Liver (tissue), 9 donors: ENCODE results near the gene FILIP1L. TPM values are rescaled to one million over a fixed set of nuclear protein-coding genes. Genes with fewer than 3 reads are reported as not detected.

Experiments
- DNase-seq: peaks from one replicate; pipeline ENCODE4 v3.0.0-alpha.2; 2017; ENCODE audit warnings: low spot score
- H3K27ac ChIP-seq, 2 donors: one replicate each; pipeline ENCODE4 v1.7.0; 2013; ENCODE audit warnings: inconsistent platforms in 2 of 2, low read length in 2 of 2, control low read depth in 1 of 2, low read depth in 1 of 2, mild to moderate bottlenecking in 1 of 2
- H3K27me3 ChIP-seq, 4 donors: one replicate each; pipeline versions ENCODE4 v1.6.1 to v1.7.0; 2013; ENCODE audit warnings: low read length in 3 of 4, inconsistent platforms in 1 of 4, mild to moderate bottlenecking in 1 of 4, moderate library complexity in 1 of 4; ENCODE audit not compliant: control insufficient read depth in 4 of 4, insufficient read depth in 4 of 4
- H3K36me3 ChIP-seq, 4 donors: one replicate each; pipeline versions ENCODE4 v1.6.1 to v1.7.0; 2013; ENCODE audit warnings: low read length in 3 of 4, mild to moderate bottlenecking in 3 of 4, low read depth in 1 of 4, moderate library complexity in 1 of 4; ENCODE audit not compliant: control insufficient read depth in 4 of 4, insufficient read depth in 3 of 4
- H3K4me1 ChIP-seq, 4 donors: one replicate each; pipeline versions ENCODE4 v1.6.1 to v1.7.0; 2013; ENCODE audit warnings: low read length in 3 of 4, mild to moderate bottlenecking in 3 of 4, moderate library complexity in 1 of 4; ENCODE audit not compliant: control insufficient read depth in 4 of 4, insufficient read depth in 4 of 4
- H3K4me3 ChIP-seq, 3 donors: one replicate each; pipeline versions ENCODE4 v1.6.1 to v1.7.0; 2013; ENCODE audit warnings: low read length in 3 of 3, control low read depth in 1 of 3, low read depth in 1 of 3, mild to moderate bottlenecking in 1 of 3
- H3K9ac ChIP-seq, 2 donors: one replicate each; pipeline ENCODE4 v1.7.0; 2013; ENCODE audit warnings: low read length in 2 of 2, mild to moderate bottlenecking in 2 of 2, moderate library complexity in 2 of 2, control low read depth in 1 of 2, low read depth in 1 of 2
- H3K9me3 ChIP-seq, 4 donors: one replicate each; pipeline versions ENCODE4 v1.6.1 to v1.7.0; 2013; ENCODE audit warnings: low read length in 3 of 4; ENCODE audit not compliant: control insufficient read depth in 4 of 4
- EGR1 ChIP-seq, 2 donors: IDR thresholded peaks; 2 replicates each; pipeline ENCODE4 v1.6.1; 2016 to 2018; ENCODE audit warnings: antibody characterized with exemption in 2 of 2, low read depth in 2 of 2
- FOXA1 ChIP-seq: IDR thresholded peaks from 2 replicates; pipeline ENCODE4 v1.6.1; 2016; ENCODE audit warnings: antibody characterized with exemption
- FOXA2 ChIP-seq: IDR thresholded peaks from 2 replicates; pipeline ENCODE4 v1.6.1; 2016; ENCODE audit warnings: antibody characterized with exemption
- GABPA ChIP-seq, 2 donors: IDR thresholded peaks in 1 of 2; conservative IDR thresholded peaks in 1 of 2; 2 replicates each; pipeline ENCODE4 v1.6.1; 2016; ENCODE audit warnings: antibody characterized with exemption in 2 of 2, mild to moderate bottlenecking in 1 of 2, moderate library complexity in 1 of 2
- HNF4A ChIP-seq, 2 donors: conservative IDR thresholded peaks; 2 replicates each; pipeline ENCODE4 v1.6.1; 2016; ENCODE audit warnings: antibody characterized with exemption in 2 of 2, mild to moderate bottlenecking in 2 of 2
- HNF4G ChIP-seq: IDR thresholded peaks from 2 replicates; pipeline ENCODE4 v1.6.1; 2016; ENCODE audit warnings: antibody characterized with exemption
- JUND ChIP-seq, 2 donors: IDR thresholded peaks; 2 replicates each; pipeline ENCODE4 v1.6.1; 2016; ENCODE audit warnings: antibody characterized with exemption in 2 of 2
- MAX ChIP-seq: IDR thresholded peaks from 2 replicates; pipeline ENCODE4 v1.6.1; 2016; ENCODE audit warnings: antibody characterized with exemption
- NR2F2 ChIP-seq: IDR thresholded peaks from 2 replicates; pipeline ENCODE4 v1.6.1; 2016; ENCODE audit warnings: antibody characterized with exemption
- RAD21 ChIP-seq, 2 donors: IDR thresholded peaks; 2 replicates each; pipeline ENCODE4 v1.6.1; 2016; ENCODE audit warnings: antibody characterized with exemption in 2 of 2, mild to moderate bottlenecking in 2 of 2
- REST ChIP-seq: IDR thresholded peaks from 2 replicates; pipeline ENCODE4 v1.6.1; 2016; ENCODE audit warnings: antibody characterized with exemption, mild to moderate bottlenecking
- RXRA ChIP-seq, 2 donors: IDR thresholded peaks; 2 replicates each; pipeline ENCODE4 v1.6.1; 2017 to 2018; ENCODE audit warnings: antibody characterized with exemption in 2 of 2, mild to moderate bottlenecking in 1 of 2
- SP1 ChIP-seq: IDR thresholded peaks from 2 replicates; pipeline ENCODE4 v1.6.1; 2018; ENCODE audit warnings: antibody characterized with exemption, mild to moderate bottlenecking
- TAF1 ChIP-seq: conservative IDR thresholded peaks from 2 replicates; pipeline ENCODE4 v1.6.1; 2016; ENCODE audit warnings: antibody characterized with exemption, mild to moderate bottlenecking
- YY1 ChIP-seq: IDR thresholded peaks from 2 replicates; pipeline ENCODE4 v1.6.1; 2016; ENCODE audit warnings: antibody characterized with exemption, mild to moderate bottlenecking
- WGBS: extraction: QIAGEN DNeasy Blood & Tissue Kit; methylation state at CpG from one replicate; pipeline ENCODE4 v1.1.7; 2013; 5-methylcytosine and 5-hydroxymethylcytosine counted together
- polyA plus RNA-seq, 2 donors: library from polyadenylated mRNA; stranded (reverse) in 1 of 2; unstranded in 1 of 2; fragments of 200-250 nt in 1 of 2; fragments of >200 nt in 1 of 2; fragmentation: Nextera tagmentation in 1 of 2; extraction: Ambion mirVana in 1 of 2; gene quantifications; one replicate each; pipeline versions ENCODE4 v1.2.1 to v1.2.3, GENCODE V29; 2013 to 2015
- total RNA-seq, 2 donors: library from RNA; depleted of rRNA; stranded (reverse); fragments of >200 nt; gene quantifications; one replicate each; pipeline ENCODE4 v1.2.3, GENCODE V29; 2014
- TF ChIP-seq, protein P1 (sequence below): IDR thresholded peaks from 2 replicates; pipeline ENCODE4 v1.6.1; 2016; ENCODE audit warnings: antibody characterized with exemption
- TF ChIP-seq, protein P2 (sequence below): fragments of 150-350 bp; IDR thresholded peaks from 2 replicates; pipeline ENCODE4 v1.5.1; 2017; ENCODE audit warnings: improper control_type of control experiment, low read depth, low read length; ENCODE audit not compliant: missing input control
- donor health status: healthy.
- donor health status: healthy.
- donor health status: healthy.
- donor health status: healthy.
- donor health status: healthy.

Gene FILIP1L
- total and polyA plus RNA-seq, 4 donors = 1.4 to 6.5 (median 1.9) TPM

- Histone ChIP-seq H3K27me3 (no peaks in the 10 kb centered on the region), H3K4me1 (peaks cover 0 to 11% (median 3%) of the 10 kb centered on the region in 4 donors), H3K36me3 (no peaks in the 10 kb centered on the region), H3K9ac (no peak overlapping the region), H3K9me3 (no peaks in the 10 kb centered on the region), H3K4me3 (no peak overlapping the region), H3K27ac (no peak overlapping the region)
- TF ChIP-seq RAD21 (IDR thresholded peaks at IDR 0.05) (no peak), HNF4A (conservative IDR thresholded peaks at IDR 0.05) (no peak), FOXA2 (no peak), HNF4G (no peak), JUND (IDR thresholded peaks at IDR 0.05) (no peak), REST (no peak), YY1 (no peak), GABPA (IDR thresholded peaks at IDR 0.05 in 1 of 2, conservative IDR thresholded peaks at IDR 0.05 in 1 of 2) (no peak), MAX (no peak), EGR1 (IDR thresholded peaks at IDR 0.05; ENCODE audit: low read depth in 2 of 2) (no peak)
- TF ChIP-seq, protein P1, sequence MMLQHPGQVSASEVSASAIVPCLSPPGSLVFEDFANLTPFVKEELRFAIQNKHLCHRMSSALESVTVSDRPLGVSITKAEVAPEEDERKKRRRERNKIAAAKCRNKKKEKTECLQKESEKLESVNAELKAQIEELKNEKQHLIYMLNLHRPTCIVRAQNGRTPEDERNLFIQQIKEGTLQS = no peak
- TF ChIP-seq, protein P2, sequence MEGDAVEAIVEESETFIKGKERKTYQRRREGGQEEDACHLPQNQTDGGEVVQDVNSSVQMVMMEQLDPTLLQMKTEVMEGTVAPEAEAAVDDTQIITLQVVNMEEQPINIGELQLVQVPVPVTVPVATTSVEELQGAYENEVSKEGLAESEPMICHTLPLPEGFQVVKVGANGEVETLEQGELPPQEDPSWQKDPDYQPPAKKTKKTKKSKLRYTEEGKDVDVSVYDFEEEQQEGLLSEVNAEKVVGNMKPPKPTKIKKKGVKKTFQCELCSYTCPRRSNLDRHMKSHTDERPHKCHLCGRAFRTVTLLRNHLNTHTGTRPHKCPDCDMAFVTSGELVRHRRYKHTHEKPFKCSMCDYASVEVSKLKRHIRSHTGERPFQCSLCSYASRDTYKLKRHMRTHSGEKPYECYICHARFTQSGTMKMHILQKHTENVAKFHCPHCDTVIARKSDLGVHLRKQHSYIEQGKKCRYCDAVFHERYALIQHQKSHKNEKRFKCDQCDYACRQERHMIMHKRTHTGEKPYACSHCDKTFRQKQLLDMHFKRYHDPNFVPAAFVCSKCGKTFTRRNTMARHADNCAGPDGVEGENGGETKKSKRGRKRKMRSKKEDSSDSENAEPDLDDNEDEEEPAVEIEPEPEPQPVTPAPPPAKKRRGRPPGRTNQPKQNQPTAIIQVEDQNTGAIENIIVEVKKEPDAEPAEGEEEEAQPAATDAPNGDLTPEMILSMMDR = no peak
- no peak for DNase-seq
- 88% methylated on average over 1 of the region's 1 CpG for WGBS
Measured at GRCh38 chr3:100110162-100110561, 4.1 kb downstream of the FILIP1L start.

- DNase-seq = no peak
- H3K4me3 ChIP-seq = no peak overlapping the region
- H3K27ac ChIP-seq = peak overlapping the region; percentile 54 to 77
- TF ChIP-seq EGR1 (IDR thresholded peaks at IDR 0.05; ENCODE audit: low read depth in 2 of 2) (peak in 1 of 2 donors; percentile 8), HNF4G (no peak), RXRA (IDR thresholded peaks at IDR 0.05) (peak in 1 of 2 donors; percentile 49), REST (no peak), TAF1 (no peak), HNF4A (conservative IDR thresholded peaks at IDR 0.05) (peak in 1 of 2 donors; percentile 50), JUND (IDR thresholded peaks at IDR 0.05) (peak in 1 of 2 donors; percentile 25), YY1 (peak; percentile 66), MAX (no peak), RAD21 (IDR thresholded peaks at IDR 0.05) (peak; percentile 30 to 32), NR2F2 (no peak), FOXA2 (peak; percentile 16), FOXA1 (no peak), GABPA (IDR thresholded peaks at IDR 0.05 in 1 of 2, conservative IDR thresholded peaks at IDR 0.05 in 1 of 2) (no peak), SP1 (peak; percentile 29)
- TF ChIP-seq, protein P1 = no peak
- TF ChIP-seq, protein P2 = no peak
Measured at GRCh38 chr3:100108464-100109079, 5.7 kb downstream of the FILIP1L start.

More at GRCh38 chr3:100108464-100109079, 5.7 kb downstream of the FILIP1L start:
- Histone ChIP-seq H3K36me3 (no peaks in the 10 kb centered on the region), H3K9ac (no peak overlapping the region), H3K9me3 (no peaks in the 10 kb centered on the region), H3K27me3 (no peaks in the 10 kb centered on the region), H3K4me1 (peaks cover 3 to 23% (median 11%) of the 10 kb centered on the region in 4 donors)
- WGBS = 37% methylated on average over 7 of the region's 7 CpGs
